Dermis microvascular lymphatic vessel endothelial cell (primary cell): ENCODE data around the gene PAK2. TPM values are rescaled to one million over a fixed set of nuclear protein-coding genes. Genes with fewer than 3 reads are reported as not detected.
"Not testable (repeated sequence)": the region's sequence is repeated elsewhere in the genome, so short reads cannot be mapped to it uniquely, and the experiment has no call there.

Source experiments
- DNase-seq, 2 donors: peaks; one replicate each; pipeline versions ENCODE4 v3.0.0 to v3.0.0-alpha.2; 2010; ENCODE audit warnings: low read depth in 2 of 2
- total RNA-seq: library from RNA; depleted of rRNA; stranded (reverse); fragments of >200 nt; gene quantifications from 2 replicates; pipeline ENCODE4 v1.2.1, GENCODE V29; 2014

The PAK2 gene
- total RNA-seq, 1 donor from 2014 or later, result 50.3 TPM

- no peak for DNase-seq
Observed at GRCh38 chr3:196782511-196782910, 42.9 kb downstream of the PAK2 start.

- DNase-seq, result no peak
Observed at GRCh38 chr3:196788528-196788927, 48.9 kb downstream of the PAK2 start.

GRCh38 chr3:196789885-196790359 is 50.3 kb downstream of the PAK2 start:
- DNase-seq, result no peak

GRCh38 chr3:196790636-196791035 is 51.0 kb downstream of the PAK2 start:
- no peak for DNase-seq

- DNase-seq, result peak; percentile 52 to 56
Observed at GRCh38 chr3:196792771-196793170, 53.1 kb downstream of the PAK2 start.

GRCh38 chr3:196793246-196793645 is 53.6 kb downstream of the PAK2 start:
- DNase-seq, result peak; percentile 60 to 93

- no peak for DNase-seq
Observed at GRCh38 chr3:196794467-196794866, 54.8 kb downstream of the PAK2 start.

GRCh38 chr3:196796317-196796716 is 56.7 kb downstream of the PAK2 start:
- DNase-seq, result no peak

- no peak for DNase-seq
Observed at GRCh38 chr3:196800742-196801434, 61.2 kb downstream of the PAK2 start.

- no peak for DNase-seq
Observed at GRCh38 chr3:196803891-196804468, 64.3 kb downstream of the PAK2 start.

GRCh38 chr3:196804773-196805172 is 65.1 kb downstream of the PAK2 start:
- DNase-seq, result no peak

GRCh38 chr3:196810963-196811581 is 71.4 kb downstream of the PAK2 start:
- DNase-seq, result no peak

- no peak for DNase-seq
Observed at GRCh38 chr3:196812853-196813252, 73.2 kb downstream of the PAK2 start.

GRCh38 chr3:196813903-196814302 is 74.2 kb downstream of the PAK2 start:
- DNase-seq, result peak in 1 of 2 donors; percentile 61

GRCh38 chr3:196821806-196822355 is 82.2 kb downstream of the PAK2 start:
- peak; percentile 60 to 63 for DNase-seq

- not testable (repeated sequence) for DNase-seq
Observed at GRCh38 chr3:196829651-196830050, 90.0 kb downstream of the PAK2 start.

GRCh38 chr3:196835086-196835485 is 95.4 kb downstream of the PAK2 start:
- peak; percentile 21 to 50 for DNase-seq

- DNase-seq, result not testable (repeated sequence)
Observed at GRCh38 chr3:196836626-196837025, 97.0 kb downstream of the PAK2 start.

- peak; percentile 40 to 71 for DNase-seq
Observed at GRCh38 chr3:196837819-196838420, 98.3 kb downstream of the PAK2 start.

- not testable (repeated sequence) for DNase-seq
Observed at GRCh38 chr3:196839351-196839750, 99.7 kb downstream of the PAK2 start.

- DNase-seq, result peak in 1 of 2 donors; percentile 4
Observed at GRCh38 chr3:196842567-196843434, 103.1 kb downstream of the PAK2 start.
